GM19328 (cell line): ENCODE results near the gene STMN3.
A peak's percentile ranks its signal among the peaks of the same experiment; 100 is the strongest.
"Not testable (repeated sequence)": the region's sequence is repeated elsewhere in the genome, so short reads cannot be mapped to it uniquely, and the experiment has no call there.

ENCODE experiments used
- ATAC-seq: cut with Tn5 transposase; IDR thresholded peaks from one replicate; pipeline ENCODE4 v1.9.1; 2021; ENCODE audit warnings: mild to moderate bottlenecking, moderate library complexity; ENCODE audit not compliant: unreplicated experiment

Gene STMN3

GRCh38 chr20:63678667-63679465 is 25.6 kb upstream of the STMN3 start:
- ATAC-seq, result no peak

- ATAC-seq, result no peak
Measured at GRCh38 chr20:63678071-63678470, 24.8 kb upstream of the STMN3 start.

GRCh38 chr20:63675681-63676368 is 22.6 kb upstream of the STMN3 start:
- no peak for ATAC-seq

DNA sequence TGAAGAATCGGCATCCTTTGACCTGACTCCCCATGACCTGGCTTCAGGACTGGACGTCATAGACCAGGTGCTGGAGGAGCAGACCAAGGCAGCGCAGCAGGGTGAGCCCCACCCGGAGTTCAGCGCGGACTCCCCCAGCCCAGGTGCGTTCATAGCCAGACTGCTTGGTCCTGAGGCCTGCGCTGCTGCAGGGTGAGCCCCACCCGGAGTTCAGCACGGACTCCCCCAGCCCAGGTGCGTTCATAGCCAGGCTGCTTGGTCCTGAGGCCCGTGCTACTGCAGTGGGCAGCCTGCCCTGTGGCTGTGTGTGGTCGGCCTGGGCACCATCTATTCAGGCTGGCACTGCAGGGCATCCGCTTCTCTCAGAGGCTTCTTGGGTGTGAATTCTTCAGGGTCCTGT is 20.7 kb upstream of the STMN3 start:
- no peak for ATAC-seq

- no peak for ATAC-seq
Measured at GRCh38 chr20:63672666-63673065, 19.4 kb upstream of the STMN3 start.

DNA sequence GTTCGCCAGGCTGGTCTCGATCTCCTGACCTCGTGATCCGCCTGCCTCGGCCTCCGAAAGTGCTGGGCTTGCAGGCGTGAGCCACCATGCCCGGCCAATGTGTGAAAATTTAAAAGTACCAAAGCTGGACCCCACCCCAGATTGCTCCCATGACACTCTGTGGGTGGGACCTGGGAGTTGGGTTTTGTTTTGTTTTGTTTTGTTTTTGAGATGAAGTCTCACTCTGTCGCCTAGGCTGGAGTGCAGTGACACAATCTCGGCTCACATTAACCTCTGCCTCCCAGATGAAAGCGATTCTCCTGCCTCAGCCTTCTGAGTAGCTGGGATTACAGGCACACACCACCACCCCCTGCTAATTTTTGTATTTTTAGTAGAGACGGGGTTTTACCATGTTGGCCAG is 18.5 kb upstream of the STMN3 start:
- ATAC-seq, result not testable (repeated sequence)

DNA sequence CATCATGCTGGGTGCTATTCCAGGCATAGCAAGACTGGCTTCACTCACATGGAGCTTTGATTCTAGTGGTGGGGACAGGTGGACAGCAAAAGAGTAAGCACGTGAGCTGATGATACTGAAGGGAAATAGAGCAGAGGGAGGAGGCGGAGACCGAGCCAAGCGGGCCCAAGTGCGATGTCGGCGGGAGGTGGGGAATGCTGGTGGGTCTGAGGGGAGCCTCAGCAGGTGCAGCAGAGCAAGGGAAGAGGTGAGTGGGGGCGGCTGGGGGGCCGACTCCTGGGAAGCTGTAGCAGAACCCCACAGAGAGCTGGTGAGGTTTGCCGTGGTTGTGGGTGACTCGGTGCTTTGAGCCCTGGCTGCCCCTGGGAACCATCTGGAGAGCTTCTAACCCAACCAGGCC is 15.1 kb upstream of the STMN3 start:
- no peak for ATAC-seq

DNA sequence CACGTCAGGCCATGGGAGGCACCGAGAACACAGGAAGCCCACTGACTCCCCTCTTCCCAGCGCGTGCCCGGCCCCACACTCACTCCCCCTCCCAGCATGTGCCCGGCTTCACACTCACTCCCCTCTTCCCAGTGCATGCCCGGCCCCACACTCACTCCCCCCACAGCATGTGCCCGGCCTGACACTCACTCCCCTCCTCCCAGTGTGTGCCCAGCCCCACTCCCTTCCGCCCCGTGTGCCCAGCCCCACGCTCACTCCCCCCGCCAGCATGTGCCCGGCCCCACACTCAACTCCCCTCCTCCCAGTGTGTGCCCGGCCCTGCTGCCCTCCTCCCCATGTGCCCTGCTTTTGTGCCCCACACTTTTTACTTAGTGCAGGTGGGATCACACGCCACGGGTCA is 14.6 kb upstream of the STMN3 start:
- no peak for ATAC-seq

DNA sequence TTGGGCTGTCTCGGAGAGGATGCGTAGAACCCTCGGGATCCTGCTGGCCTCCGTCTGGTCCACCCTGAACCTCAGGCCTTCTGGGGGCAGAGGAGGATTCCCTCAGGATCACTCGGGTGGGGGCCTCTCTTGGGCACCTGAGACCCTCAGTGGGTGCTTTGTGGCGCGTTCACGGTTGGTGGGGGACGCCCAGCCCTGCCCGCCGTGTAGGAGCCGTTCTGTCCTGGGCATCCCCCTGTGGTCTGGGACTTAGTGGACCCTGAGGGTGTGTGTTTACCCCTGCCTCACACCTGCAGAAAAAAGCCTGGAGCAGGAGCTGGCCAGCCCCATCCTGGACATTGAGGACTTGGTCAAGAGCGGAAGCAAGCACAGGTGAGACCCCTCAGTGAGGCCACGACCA is 12.5 kb upstream of the STMN3 start:
- no peak for ATAC-seq

GRCh38 chr20:63664861-63665594 is 11.8 kb upstream of the STMN3 start:
- ATAC-seq, result no peak

- ATAC-seq, result no peak
Measured at GRCh38 chr20:63664143-63664851, 11.1 kb upstream of the STMN3 start.

GRCh38 chr20:63663332-63664066 is 10.3 kb upstream of the STMN3 start:
- ATAC-seq, result no peak

GRCh38 chr20:63662813-63663189 is 9.6 kb upstream of the STMN3 start:
- ATAC-seq, result no peak

GRCh38 chr20:63661959-63662812 is 9.0 kb upstream of the STMN3 start:
- no peak for ATAC-seq

- ATAC-seq, result no peak
Measured at GRCh38 chr20:63661108-63661507, 7.9 kb upstream of the STMN3 start.

DNA sequence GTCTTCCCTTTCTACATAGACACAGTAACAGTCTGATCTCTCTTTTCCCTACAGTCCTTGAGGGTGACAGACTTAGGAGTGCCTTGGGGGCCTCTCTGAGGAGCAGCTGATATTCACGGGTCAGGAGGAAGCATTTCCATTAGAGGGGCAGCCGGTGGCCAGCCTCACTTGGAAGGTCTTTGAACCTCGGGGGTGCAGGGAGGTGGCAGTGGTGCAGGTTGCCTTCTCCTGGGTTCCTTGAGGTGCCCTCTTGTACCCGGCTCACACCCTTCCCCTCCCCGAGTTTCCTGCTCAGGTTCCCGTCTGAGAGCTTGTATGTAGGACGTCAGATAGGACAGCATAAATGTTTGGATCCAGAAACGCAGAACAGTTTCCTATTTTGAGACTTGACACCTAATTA is 7.4 kb upstream of the STMN3 start:
- ATAC-seq, result no peak

- not testable (repeated sequence) for ATAC-seq
Measured at GRCh38 chr20:63660174-63660573, 7.0 kb upstream of the STMN3 start.

DNA sequence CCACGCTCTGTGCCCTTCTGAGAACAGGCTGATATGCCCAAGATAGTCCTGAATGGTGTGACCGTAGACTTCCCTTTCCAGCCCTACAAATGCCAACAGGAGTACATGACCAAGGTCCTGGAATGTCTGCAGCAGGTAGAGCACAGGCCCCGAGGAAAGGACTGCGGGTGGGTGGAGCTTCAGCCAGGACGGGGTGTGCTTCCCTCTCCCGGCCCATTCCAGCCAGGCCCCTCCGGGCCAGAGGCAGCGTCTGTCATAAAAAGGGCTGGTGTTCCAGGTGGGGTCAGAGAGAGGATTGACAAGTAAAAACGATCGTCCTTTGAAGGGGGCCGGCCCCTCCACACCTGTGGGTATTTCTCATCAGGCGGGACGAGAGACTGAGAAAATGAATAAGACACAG is 6.1 kb upstream of the STMN3 start:
- ATAC-seq, result no peak

GRCh38 chr20:63658749-63659187 is 5.5 kb upstream of the STMN3 start:
- ATAC-seq, result peak; percentile 11
